ENCODE results near the gene OMP.
A peak's percentile ranks its signal among the peaks of the same experiment; 100 is the strongest.

The OMP gene

DNA sequence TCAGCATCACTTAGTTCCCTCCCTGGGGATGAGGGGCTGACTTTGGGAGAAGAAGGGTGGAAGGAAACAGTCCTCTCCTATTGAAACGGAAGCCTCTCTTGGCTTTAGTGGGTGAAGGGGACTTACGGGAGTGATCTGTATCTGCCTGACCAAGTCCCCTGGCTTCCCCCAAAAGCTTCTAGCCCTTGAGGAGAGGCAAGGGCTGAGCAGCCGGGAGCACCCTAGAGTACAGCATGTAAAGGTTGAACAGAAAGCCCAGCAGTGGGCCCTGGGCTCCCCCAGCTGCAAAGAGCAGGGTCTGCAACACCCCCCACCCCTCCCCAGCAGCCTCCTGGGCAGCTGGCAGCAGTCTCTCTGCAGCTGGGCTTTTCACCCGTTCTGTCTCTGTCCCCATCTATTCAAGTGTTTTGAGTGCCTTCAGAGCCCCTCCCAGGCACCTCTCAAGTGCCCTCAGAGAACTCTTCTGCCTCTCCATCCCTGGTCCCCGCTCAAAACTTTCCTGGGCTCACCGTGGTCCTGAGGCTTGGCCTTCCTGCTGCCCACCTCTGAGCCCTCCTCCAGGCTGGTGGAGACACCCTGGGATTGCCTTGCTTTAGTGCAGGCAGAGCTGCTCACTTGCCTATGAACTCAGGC lies 33.2 kb upstream of the OMP start:
- DNase-seq (ENCODE audit: low read depth, low spot score), result no peak

GRCh38 chr11:77069969-77070582 lies 32.6 kb upstream of the OMP start:
- DNase-seq (ENCODE audit: low read depth, low spot score), result no peak

DNA sequence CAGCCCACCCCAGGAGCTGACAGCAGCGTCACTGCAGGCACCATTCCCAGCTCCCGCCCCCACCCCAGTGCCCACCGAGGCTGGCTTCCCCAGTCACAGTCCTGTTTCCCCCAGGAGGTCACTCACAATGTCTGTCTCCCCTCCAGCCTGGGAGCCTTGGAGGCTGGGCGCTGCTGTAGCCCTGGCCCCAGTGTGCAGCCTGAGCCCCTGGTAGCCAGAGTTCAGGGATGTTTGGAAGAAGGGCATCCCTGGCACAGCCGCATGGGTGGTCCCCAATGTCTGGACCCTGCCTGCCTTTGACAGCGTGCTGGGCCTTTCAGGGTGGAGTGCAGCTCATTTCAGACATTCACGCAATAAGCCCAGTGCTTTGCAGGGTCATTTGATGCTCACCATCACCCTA lies 31.6 kb upstream of the OMP start:
- no peak for DNase-seq (ENCODE audit: low read depth, low spot score)

- no peak for DNase-seq (ENCODE audit: low read depth, low spot score)
Observed at GRCh38 chr11:77071671-77072605, 30.7 kb upstream of the OMP start.

DNA sequence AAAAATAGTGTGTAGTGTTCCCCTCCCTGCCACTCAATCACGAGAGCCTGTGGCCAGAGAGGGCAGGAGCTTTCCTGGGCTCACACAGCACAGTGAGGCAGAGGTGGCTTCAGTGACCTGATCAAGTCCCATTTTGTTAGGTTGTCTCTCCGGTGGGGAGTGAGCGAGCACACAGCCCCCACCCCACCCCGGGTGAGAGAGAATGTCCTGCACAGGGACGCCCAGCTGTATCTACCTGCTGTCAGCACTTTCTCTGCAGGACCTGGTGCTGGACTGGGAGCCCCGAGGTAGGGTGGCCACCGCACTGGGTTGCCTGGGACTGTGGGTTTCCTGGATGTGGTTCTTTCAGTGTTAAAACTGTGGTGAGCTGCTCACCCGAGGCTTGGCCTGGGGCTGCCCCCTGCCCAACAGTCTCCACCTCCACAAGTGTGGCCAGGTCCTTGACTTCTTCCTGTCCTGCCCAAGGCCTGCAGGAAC lies 29.8 kb upstream of the OMP start:
- DNase-seq (ENCODE audit: low read depth, low spot score), result no peak

DNA sequence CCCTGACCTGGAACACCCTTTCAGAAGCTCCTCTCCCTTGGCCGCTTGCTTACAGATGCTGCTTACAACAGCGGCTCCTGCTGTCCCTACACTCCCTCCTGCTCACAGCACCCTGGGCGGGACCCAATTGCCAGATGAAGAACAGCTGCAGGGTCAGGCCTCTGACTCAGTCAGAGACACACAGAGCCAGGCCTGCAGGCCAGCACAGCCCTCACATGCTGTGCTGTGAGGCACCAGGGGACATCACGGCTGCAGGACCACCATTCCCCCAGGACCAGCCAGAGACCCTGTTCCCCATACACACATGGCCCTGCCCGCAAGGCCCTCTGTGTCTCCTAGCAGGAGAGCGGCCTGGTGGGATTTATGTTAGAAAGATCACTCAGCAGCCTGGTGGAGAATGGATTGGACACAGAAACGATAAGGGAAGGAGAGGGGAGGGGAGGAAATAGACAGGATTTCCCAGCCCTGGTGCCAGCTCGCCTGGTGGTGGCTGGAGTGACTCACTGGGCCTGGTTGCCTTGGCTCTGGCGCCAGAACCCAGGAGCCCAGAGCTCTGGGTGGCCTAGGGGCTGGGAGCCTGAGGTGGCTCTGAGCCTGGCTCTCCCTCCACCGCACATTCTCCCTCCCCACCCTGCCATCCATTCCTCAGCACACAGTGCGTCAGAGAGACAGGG lies 29.2 kb upstream of the OMP start:
- DNase-seq (ENCODE audit: low read depth, low spot score), result peak; percentile 80

GRCh38 chr11:77074205-77074604 lies 28.4 kb upstream of the OMP start:
- DNase-seq (ENCODE audit: low read depth, low spot score), result no peak

- DNase-seq (ENCODE audit: low read depth, low spot score), result no peak
Observed at GRCh38 chr11:77074626-77075221, 27.9 kb upstream of the OMP start.

GRCh38 chr11:77075425-77075905 lies 27.2 kb upstream of the OMP start:
- DNase-seq (ENCODE audit: low read depth, low spot score), result no peak

- DNase-seq (ENCODE audit: low read depth, low spot score), result no peak
Observed at GRCh38 chr11:77079666-77080065, 23.0 kb upstream of the OMP start.

GRCh38 chr11:77080643-77081210 lies 21.9 kb upstream of the OMP start:
- DNase-seq (ENCODE audit: low read depth, low spot score), result no peak

DNA sequence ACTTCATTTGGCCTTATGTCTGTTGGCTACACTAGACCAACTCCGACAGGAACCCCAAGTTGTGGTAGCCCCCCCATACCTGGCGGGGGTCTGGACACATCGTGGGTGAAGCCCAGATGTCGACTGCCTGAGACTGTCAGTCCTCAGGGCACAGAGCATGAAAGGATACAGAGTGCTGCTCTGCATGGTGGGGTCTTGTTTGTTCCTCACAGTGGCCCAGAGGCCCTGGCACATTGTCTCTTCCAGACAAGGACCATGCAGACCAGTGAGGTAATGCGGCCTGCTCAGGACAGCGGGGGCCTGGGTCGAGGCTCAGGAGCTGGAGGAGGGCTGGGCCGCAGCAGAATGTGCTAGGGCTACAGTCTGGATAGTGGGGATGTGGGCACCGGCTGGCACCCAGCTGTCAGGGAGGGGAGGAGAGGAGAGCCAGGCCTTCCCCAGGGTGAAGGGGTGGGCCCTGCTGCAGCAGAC lies 21.2 kb upstream of the OMP start:
- no peak for DNase-seq (ENCODE audit: low read depth, low spot score)

- no peak for DNase-seq (ENCODE audit: low read depth, low spot score)
Observed at GRCh38 chr11:77081976-77082836, 20.4 kb upstream of the OMP start.

GRCh38 chr11:77082838-77083565 lies 19.6 kb upstream of the OMP start:
- peak; percentile 59 for DNase-seq (ENCODE audit: low read depth, low spot score)

DNA sequence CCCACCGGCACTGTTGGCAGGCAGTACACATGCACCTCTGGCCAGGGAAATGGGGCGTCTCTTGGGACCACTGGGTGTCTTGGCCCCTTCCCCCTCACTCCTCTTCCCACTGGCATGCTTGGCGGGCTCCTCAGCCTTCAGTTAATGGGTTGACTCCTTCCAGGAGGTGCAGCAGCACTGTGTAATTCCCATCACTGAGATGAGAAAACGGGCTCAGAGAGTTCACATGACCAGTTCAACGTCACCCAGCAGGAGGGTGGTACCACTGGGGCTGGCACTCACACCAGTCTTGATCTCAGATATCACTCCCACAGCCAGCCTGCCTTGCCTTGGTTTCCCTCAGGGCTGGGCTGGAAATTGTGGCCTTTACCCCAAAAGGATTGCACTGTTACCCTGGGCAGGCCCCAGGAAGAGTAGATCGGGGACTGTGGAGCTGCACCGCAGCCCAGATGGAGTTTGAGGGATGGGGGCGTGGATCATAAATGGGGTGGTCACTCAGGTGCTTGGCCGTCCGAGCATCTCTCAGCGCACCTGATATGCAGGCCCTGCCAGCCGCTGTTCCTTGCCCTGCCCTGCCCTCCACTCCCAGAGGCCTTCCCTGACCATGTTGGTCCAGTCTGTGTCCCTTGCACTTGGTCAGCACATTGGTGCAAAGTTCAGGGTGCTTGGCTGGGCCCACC lies 18.9 kb upstream of the OMP start:
- no peak for DNase-seq (ENCODE audit: low read depth, low spot score)

DNA sequence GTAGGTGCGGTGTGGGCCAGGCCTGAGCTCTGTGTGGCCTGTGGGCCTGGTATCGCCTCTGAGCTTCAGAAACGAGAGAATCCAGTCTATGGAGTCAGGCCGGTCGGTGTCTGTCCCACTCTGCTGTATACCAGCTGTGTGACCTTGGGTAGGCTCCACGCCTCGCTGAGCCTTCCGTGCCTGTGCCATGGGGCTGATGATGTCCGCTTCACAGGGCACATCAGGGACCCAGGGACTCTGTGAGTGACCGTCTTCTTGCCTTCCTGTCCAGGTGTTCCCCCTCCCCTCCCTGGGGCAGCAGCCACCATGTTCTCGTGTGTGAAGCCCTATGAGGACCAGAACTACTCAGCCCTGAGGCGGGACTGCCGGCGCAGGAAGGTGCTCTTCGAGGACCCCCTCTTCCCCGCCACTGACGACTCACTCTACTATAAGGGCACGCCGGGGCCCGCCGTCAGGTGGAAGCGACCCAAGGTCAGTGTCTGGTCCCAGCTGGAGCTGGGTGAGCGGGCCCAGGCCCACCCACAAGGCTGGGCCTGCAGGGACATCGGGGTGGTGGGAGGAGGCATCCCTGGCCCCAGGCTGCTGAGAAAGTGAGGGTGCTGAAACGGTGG lies 18.0 kb upstream of the OMP start:
- DNase-seq (ENCODE audit: low read depth, low spot score), result no peak

GRCh38 chr11:77085652-77086051 lies 17.0 kb upstream of the OMP start:
- no peak for DNase-seq (ENCODE audit: low read depth, low spot score)

Data from ELF-1 (cell line).